Activated CD8-positive, alpha-beta memory T cell treated with anti-CD3 and anti-CD28 coated beads for 48 hours (primary cell): ENCODE data around the gene CENPF.
"Not testable (repeated sequence)": the region's sequence is repeated elsewhere in the genome, so short reads cannot be mapped to it uniquely, and the experiment has no call there.

Experiments used
- DNase-seq, 3 experiments: peaks; one replicate each; pipeline ENCODE4 v3.0.0-alpha.2; 2020; ENCODE audit warnings: low read depth in 2 of 3, low spot score in 2 of 3

Gene CENPF

DNA sequence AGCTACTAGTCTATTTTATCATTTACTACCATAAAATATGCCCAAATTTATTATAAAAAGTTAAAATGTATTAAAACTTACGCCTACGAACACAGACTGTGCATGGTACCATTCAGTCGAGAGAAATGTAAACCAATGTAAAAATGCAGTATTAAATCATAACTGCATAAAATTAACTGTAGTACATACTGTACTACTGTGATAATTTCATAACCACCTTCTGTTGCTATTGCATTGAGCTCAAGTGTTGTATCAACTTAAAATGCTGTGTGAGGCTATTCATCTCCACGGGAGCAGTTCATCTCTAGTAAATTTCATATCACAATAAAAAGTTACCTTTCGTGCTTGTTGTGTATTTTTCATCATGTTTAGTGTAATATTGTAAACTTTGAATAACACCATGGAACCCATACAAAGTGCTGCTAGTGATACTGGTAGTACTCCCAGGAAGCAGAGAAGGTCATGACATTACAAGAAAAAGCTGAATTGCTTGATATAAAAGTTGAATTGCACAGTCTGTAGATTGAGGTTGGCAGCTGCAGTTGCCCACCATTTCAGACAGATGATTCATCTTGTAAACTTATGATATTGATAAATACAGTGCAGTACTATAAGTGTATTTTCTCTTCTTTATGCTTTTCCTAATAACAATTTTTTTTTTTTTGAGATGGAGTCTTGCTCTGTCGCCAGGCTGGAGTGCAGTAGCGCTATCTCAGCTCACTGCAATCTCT, 19.0 kb upstream of the CENPF start:
- DNase-seq, result no peak

DNA sequence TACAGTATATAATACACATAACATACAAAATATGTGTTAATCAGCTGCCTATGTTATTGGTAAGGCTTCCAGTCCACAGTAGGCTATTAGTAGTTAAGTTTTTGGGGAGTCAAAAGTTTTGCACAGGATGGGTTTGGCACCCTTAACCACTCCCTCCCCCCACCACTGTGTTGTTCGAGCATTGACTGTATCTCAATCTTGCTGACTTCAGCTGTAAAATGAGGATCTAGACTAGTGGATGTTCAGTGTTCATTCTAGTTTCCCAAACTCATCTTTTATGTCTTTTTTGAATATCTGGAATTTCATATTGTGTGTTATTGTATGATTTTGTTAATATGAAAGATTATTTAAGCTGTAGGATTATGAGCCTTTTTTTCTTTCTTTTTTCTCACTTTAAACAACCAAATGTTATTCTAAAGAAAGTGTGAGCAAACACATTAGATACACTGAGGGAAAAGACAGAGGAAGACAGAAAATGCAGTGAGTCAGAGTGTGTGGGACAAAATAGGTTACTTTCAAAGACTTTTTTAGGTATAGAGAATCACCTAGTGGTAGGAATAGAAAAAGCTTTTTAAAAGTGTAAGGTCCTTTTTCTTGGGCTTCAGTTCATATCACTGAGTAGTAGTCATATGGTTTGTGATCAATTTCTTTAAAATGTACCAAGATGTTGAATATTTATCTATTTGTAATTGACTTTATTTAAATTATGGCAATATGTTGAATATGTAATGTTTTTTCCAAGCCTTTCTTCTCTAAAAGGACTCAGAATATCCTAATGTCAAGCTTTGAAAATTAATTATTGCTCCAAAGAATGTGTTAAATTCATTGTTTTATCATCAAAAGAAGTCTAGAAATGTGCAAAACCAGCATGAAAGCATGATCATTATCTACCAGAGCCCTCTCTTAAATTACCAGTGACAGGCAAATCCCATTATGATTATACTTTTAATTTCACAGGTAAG, 17.9 kb upstream of the CENPF start:
- no peak for DNase-seq

DNA sequence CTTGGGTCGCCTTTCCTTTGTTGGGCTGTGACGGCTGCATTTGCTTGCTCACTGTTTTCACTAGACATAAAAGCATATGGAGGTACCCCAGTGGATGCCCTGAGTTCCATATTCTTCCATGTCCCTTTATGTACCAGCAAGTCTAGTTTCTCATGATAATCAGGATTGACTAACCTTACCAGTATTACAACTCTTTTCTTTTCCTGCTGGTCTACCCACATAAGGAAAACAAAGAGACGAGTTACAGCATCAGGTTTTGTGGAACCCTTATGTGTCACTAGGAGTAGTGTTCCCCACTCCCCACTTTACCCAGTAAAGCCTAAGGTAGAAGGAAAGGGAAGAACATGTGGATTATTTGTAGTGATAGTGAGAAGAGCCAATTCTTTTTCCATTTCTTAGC, 16.4 kb upstream of the CENPF start:
- no peak for DNase-seq

DNA sequence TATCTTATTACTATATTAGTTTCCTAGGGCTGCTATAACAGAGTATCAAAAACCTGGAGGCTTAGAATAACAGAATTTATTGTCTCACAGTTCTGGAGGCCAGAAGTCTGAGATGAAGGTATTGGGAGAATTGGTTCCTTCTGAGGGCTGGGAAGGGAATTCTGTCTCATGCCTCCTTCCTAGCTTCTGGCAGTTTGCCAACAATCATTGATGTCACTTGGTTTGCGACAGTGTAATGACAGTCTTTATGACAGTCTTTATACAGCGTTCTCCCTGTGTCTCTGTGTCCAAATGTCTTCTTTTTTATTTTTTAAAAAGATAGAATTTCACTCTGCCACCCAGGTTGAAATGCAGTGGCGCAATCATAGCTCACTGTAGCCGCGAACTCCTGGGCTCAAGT, 15.8 kb upstream of the CENPF start:
- no peak for DNase-seq

DNA sequence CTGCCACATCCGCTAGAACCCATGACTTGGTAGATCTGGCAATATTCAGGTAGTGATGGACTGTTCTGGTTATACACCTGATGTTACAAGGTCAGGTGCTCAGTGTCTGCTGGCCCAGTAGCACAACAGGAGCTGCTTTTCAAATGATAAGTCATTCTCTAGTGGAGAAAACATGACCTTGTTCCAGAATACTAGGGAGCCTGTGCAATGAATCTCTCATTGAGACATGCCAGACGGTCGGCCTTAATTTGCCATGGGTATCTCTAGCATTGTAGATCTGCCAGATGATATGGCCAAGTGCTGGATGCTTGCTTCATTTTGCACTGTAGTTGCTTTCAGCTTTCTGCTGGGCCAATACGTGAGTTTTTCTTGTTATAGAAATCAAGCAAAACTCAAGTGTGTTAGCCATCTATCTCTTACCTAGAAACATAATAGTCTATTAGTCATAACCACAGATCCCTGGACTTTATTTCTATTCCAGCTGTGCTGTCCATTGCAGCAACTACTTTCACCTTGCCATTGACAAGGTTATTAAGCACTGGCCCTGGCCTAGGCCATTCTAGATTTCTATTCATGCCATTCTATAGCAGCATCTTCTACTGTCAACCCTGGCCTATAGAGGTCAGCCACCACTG, 13.9 kb upstream of the CENPF start:
- no peak for DNase-seq

DNA sequence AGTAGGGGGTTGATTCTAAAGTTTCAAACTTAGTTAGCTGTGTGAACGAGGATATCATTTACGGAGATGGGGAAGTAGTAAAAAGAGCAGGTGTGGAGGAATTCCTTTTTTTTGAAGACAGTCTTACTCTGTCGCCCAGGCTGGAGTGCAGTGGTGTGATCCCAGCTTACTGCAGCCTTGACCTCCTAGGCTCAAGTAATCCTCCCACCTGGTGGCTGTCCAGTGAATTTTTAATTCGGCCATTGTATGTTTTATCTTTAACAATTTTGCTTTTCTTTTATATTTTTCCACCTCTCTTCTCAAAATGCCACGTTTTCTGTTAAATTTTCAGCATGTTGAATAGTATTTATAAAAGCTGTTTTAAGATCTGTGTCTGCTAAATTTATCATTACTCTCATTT, 12.3 kb upstream of the CENPF start:
- no peak for DNase-seq

DNA sequence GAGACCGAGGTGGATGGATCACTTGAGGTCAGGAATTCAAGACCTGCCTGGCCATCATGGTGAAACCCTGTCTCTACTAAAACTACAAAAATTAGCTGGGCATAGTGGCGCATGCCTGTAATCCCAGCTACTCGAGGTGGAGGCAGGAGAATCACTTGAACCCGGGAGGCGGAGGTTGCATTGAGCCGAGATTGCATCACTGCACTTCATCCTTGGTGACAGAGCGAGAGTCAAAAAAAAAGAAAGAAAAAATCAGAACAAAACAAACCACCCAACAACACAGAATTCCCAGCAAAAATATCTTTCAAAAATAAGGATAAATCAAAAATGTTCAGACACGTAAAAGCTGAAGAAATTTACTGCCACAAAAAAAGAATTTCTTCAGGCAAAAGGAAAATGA, 11.1 kb upstream of the CENPF start:
- DNase-seq, result not testable (repeated sequence)

DNA sequence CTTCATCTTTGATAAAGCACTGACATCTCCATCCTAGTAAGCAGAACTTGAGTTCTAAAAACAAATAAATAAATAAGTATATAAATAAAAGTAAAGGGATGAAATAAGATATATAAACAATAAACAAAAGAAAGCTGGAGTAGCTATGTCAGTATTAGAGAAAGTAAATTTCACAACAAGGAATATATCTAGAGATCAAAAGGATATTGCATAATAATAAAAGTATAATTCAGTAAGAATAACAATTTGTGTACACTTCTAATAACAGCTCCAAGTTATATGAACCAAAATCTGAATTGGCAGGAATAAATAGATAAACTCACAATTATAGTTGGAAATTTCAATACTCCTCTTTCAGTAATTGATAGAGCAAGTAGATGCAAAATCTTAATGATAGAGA, 9.8 kb upstream of the CENPF start:
- no peak for DNase-seq

DNA sequence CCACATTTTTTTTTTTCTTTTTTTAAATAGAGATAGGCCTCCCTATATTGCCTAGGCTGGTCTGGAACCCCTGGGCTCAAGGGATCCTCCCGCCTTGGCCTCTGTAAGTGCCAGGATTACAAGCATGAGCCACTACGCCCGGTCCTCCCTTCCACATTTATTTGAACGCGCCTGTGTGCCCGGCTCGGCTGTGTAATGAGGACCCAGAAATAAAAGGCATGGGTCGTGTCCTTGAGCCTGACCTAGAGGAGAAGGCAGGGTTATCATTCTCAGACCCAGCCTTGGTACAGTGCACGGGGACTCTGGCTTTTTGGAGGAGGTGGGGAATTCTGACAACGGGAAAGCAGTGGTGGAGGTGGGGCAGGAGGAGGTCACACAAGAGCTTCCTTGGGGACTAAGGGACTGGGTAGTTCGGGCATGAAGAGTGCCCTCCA, 841 bp downstream of the CENPF start:
- DNase-seq, result no peak

DNA sequence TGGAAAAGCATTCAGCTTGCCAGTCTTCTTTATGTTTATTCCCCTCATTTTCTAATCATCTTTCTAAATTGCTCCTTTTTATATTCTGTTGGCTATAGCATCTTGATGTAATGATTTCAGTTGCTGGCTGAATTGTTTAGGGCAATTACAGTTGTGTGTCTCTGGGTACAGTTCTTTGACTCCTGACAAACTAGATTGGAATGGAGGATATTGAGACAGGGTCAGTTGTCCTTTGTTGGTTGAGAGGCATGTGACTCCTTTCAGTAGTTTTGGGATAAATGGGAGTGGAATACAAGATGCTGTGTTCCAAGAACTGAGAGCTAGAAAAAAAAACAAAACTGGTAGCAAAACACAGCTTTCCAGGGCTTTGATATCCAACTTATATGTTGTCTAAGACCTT, 1.5 kb downstream of the CENPF start:
- DNase-seq, result no peak

DNA sequence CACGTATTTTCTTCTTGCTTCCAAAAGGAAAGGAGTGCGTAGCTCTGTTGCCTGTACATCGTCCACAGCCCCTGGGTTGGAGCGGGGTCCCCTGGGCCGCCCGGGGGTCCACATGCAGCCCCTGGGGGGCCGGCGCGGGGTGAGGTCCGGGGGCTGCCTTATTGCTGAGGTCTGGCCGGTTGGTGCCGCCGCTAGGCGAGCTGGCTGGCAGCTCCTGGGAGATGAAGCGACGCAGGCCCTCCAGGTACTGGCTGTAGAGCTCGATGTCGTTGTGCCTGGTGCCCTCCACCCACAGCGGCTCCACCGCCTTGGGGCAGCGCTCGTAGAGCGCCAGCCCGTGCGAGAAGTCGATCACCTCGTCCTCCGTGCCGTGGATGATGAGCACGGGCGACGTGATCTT, 2.5 kb downstream of the CENPF start:
- not testable (repeated sequence) for DNase-seq

DNA sequence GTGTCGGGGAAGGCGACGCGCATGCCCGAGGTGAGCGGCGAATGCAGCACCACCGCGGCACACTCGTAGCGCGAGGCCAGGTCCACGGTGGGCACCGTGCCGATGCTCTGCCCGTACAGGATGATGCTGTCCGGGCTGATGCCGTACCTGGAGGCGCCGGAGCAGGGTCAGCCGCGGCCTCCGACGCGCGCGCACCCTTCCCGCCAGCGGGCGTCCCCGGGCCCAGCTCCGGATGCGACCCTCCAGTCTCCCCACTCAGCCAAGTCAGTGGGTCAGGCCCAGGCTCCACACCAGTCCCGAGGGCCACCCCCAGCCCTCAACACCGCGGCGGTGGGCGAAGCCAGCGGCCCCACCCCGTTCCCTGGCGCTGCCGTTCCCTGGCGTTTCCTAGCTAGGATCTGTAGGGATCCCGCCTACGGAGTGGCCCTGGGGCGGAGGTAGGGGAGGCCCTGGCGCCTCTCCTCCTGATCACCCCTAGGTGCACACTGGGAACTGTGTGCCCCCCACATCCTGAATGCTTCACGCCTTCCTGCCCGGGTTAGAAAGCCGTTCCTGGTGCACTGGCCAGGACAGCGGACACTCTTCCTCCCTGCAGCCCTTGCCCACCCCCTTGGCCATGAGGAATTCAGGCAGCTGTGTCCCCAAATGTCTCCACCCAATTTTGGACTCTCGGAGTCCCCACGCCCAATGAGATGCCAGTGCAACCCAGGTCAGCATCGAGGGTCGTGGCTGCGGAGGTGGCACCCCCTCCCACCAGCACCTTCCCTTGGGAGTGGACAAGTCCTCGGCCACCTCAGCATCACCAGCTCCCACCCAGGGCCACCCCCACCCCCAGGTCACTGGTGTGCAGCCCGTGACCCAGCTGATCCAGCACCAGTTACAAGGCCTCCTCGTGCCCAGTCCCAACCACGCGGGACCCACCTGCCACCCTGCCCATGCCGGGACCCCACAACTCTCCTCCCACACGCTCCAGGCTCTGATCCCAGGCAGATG, 3.2 kb downstream of the CENPF start:
- not testable (repeated sequence) for DNase-seq

DNA sequence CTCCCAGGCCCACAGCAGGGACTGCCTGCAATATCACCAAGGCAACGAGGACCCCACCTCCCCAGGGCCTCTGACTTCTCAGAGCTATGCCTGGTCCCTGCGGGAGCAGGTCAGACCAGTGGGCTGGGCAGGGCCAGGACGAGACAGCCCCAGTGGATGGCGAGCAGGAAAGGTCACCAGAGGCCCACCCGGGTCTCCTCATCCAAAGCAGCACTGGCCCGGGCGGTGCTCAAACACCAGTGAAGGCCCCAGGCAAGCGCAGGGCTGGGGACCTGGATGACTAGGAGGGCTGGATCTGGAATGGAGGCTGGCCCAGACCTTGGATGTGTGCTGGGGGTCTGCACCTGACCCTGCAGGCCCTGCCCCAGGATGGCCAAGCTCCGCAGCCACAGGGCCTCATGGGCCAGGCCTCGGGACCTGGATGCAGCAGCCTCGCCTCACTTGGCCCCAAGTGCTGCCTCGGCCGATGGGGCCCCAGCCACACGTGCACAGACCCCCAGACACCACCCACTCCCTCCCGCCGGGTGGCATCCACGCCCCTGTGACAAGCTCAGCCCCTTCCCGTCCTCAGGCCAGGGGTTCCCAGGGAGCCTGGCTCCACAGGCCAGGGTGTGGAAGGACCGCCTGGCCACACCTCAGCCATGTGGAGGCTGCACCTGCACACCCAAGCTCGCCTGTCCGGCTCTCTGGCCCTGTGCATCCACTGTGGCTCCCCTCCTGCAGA, 4.7 kb downstream of the CENPF start:
- DNase-seq, result not testable (repeated sequence)

DNA sequence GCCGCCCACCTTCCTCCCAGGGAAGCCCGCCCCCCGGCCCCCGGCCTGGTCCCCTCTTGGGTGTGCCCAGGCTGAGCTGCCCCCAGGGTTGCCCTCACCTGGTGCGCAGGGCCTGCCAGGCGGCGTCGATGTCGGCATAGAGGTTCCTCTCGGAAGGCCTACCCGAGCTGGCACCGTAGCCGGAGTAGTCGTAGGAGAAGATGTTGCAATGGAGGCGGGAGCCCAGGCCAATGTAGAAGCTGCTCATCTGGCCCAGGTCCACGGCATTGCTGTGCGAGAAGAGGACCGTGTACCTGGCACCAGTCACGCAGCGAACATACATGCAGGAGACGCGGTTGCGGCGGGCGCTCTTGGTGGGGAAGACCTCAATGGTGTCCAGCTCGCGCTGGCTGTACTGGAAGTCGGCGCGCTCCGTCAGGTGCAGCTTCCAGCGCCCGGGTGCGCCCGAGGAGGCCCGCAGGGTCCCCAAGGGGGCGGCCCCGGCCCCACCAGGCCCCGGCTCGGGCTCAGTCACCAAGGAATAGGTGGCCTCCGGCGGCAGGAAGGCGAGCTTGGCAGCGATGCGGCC, 5.3 kb downstream of the CENPF start:
- DNase-seq, result not testable (repeated sequence)

DNA sequence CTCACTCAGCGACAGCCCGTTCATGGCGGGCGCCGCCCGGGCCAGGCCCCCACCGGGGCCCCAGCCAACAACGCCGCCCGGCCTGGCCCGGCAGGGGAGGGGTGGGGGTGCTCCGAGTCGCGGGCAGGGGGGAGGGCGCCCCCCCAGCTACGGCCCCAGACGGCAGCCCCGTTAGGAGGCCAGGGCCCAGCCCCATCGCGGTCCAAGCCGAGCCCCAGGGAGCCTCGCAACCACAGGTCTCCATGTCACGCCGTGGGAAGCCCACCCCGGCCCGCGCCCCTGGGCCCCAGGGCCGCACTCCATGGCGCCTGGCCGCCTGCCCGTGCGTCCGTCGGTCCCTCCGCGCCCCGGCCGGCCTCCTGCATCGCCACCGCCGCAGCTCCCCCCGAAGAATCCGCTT, 5.8 kb downstream of the CENPF start:
- DNase-seq, result not testable (repeated sequence)

DNA sequence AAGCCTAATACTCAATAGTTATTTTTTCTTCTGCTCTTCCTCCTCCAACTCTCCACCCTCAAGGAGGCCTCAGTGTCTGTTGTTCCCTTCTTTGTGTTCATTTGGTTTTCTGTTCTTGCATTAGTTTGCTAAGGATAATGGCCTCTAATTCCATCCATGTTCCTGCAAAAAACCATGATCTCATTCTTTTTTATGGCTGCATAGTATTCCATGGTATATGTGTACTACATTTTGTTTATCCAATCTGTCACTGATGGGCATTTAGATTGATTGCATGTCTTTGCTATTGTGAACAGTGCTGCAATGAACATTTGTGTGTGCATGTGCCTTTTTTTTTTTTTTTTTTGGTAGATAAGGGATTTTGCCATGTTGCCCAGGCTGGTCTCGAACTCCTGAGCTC, 6.7 kb downstream of the CENPF start:
- no peak for DNase-seq

DNA sequence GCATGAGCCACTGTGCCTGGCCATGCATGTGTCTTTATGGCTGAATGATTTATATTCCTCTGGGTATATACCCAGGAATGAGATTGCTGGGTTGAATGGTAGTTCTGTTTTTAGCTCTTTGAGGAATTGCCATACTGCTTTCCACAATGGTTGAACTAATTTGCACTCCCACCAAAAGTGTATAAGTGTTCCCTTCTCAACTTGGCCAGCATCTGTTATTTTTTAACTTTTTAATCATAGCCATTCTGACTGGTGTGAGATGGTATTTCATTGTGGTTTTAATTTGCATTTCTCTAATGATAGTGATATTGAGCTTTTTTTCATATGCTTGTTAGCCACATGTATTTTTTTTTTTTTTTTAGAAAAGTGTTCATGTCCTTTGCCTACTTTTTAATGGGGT, 7.1 kb downstream of the CENPF start:
- not testable (repeated sequence) for DNase-seq

DNA sequence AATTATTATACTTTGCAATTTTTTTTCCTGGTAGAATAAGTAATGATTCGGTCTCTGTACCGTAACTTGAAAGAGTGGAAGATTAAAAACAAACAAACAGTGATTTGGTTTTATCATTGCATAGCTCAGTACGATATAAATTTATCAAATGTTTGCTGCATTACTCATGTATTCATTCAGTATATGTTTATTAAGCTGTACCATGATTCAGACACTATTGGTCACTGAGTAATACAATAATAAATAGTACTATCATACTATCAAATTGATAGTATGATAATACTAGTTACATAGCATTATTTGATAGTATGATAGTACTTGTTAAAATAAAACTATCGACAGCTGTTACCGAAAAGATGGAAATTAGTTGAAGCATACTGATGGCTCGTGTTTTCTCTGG, 12.1 kb downstream of the CENPF start:
- no peak for DNase-seq

DNA sequence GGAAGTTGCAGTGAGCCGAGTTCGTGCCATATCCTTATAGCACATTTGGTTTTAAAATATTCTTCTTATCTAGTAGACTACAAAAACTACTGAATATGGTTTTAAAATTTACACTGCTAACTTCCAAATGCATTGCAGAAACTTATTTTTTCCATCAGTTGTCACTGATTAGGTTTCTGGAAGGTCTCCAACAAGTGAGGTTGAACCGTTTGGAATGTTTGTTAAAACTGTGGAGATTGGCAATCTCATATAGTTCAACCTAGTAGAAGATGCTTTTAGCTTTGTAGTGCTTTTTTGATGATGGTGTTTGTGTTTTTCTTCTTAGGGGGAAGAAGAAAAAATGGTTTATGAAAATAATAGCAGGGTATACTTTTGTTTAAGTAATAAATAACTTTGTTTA, 12.9 kb downstream of the CENPF start:
- no peak for DNase-seq

DNA sequence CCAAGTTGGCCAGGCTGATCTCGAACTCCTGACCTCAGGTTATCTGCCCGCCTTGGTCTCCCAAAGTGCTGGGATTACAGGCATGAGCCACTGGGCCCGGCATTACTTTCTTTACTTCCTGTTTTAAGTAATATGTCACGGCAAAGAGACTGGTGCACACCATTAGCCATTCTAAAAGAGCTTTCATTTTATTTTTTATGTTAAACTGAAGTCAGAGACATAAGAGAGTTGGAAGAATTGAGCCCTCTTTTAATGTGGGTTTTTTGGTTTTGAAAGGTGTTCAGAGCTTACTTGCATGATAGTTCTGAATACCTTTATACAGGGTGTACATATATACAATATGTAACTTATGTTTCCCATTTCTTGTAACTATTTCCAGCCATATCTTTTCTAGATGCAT, 14.3 kb downstream of the CENPF start:
- no peak for DNase-seq
